Neural crest cell (in vitro differentiated cells): ENCODE data around the gene CDC42EP1. TPM values are rescaled to one million over a fixed set of nuclear protein-coding genes. Genes with fewer than 3 reads are reported as not detected.

ENCODE experiments used
- DNase-seq: peaks from one replicate; pipeline ENCODE4 v3.0.0; 2021; ENCODE audit warnings: low read depth, mixed read lengths, low spot score
- H3K27ac Mint-ChIP-seq: one replicate; pipeline ENCODE4 v1.8.0; 2021; ENCODE audit warnings: mild to moderate bottlenecking, mixed read lengths; ENCODE audit not compliant: unreplicated experiment
- H3K27me3 Mint-ChIP-seq: 2 replicates; pipeline ENCODE4 v1.8.0; 2021; ENCODE audit warnings: low read depth, mild to moderate bottlenecking, mixed read lengths
- H3K36me3 Mint-ChIP-seq: 2 replicates; pipeline ENCODE4 v1.8.0; 2021; ENCODE audit warnings: low read depth, mild to moderate bottlenecking, mixed read lengths
- H3K4me1 Mint-ChIP-seq: 2 replicates; pipeline ENCODE4 v1.8.0; 2021; ENCODE audit warnings: mixed read lengths
- H3K4me3 Mint-ChIP-seq: one replicate; pipeline ENCODE4 v1.8.0; 2021; ENCODE audit warnings: mild to moderate bottlenecking, mixed read lengths
- H3K9me3 Mint-ChIP-seq: 2 replicates; pipeline ENCODE4 v1.8.0; 2021; ENCODE audit warnings: mixed read lengths
- total RNA-seq: library from RNA; stranded (reverse); gene quantifications from 2 replicates; pipeline ENCODE4 v1.2.1, GENCODE V29; 2021
- TF ChIP-seq, protein P1 (sequence below): fragments of 200-600 bp; sonication (generic); conservative IDR thresholded peaks from 2 replicates; pipeline ENCODE4 v1.5.0; 2021; ENCODE audit warnings: antibody characterized with exemption, mild to moderate bottlenecking

The CDC42EP1 gene
- total RNA-seq, 1 donor from 2014 or later = 22.6 TPM

DNA sequence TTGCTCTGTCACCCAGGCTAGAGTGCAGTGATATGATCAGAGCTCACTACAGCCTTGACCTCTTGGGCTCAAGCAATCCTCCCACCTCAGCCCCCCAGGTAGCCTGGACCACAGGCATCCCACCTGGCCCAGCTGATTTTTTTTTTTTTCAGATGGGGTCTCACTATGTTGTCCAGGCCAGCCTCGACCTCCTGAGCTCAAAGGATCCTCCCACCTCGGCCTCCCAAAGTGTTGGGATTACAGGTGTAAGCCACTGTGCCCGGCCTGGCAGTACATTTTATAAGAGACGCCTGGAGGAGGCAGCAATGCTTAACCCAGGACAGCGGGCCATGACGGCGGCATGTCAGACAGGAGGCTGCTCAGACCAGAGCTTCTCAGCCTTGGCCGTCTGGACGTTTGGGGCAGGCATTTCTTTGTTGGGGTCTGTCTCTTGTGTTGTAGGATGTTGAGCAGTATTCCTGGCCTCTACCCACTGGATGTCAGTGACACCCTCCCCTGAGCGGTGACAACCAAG, 15.3 kb downstream of the CDC42EP1 start:
- peaks cover 4% of the 10 kb centered on the region for H3K27me3 Mint-ChIP-seq
- H3K4me1 Mint-ChIP-seq = no peaks in the 10 kb centered on the region

DNA sequence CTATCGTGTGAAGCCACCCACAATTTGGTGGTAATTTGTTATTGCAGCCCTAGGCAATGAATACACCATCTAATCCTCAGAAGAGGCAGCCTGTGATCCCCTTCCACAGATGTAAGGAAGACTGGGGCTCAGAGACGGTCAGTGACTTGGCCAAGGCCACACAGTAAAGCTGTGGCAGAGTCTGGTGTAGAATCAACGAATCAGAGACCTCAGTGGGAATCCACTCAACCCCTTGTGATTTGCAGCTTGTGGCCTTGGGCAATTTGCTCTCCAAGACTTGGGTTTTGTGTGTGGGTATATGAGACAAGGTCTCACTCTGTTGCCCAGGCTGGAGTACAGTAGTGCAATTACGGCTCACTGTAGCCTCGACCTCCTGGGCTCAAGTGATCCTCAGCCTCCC, 17.7 kb downstream of the CDC42EP1 start:
- H3K4me1 Mint-ChIP-seq = no peaks in the 10 kb centered on the region
- DNase-seq = no peak
- H3K4me3 Mint-ChIP-seq = no peak overlapping the region
- H3K27ac Mint-ChIP-seq = no peak overlapping the region
- TF ChIP-seq, protein P1, sequence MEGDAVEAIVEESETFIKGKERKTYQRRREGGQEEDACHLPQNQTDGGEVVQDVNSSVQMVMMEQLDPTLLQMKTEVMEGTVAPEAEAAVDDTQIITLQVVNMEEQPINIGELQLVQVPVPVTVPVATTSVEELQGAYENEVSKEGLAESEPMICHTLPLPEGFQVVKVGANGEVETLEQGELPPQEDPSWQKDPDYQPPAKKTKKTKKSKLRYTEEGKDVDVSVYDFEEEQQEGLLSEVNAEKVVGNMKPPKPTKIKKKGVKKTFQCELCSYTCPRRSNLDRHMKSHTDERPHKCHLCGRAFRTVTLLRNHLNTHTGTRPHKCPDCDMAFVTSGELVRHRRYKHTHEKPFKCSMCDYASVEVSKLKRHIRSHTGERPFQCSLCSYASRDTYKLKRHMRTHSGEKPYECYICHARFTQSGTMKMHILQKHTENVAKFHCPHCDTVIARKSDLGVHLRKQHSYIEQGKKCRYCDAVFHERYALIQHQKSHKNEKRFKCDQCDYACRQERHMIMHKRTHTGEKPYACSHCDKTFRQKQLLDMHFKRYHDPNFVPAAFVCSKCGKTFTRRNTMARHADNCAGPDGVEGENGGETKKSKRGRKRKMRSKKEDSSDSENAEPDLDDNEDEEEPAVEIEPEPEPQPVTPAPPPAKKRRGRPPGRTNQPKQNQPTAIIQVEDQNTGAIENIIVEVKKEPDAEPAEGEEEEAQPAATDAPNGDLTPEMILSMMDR = no peak
- H3K27me3 Mint-ChIP-seq = no peaks in the 10 kb centered on the region
- no peaks in the 10 kb centered on the region for H3K9me3 Mint-ChIP-seq
- H3K36me3 Mint-ChIP-seq = no peaks in the 10 kb centered on the region

More for the DNA sequence above, 15.3 kb downstream of the CDC42EP1 start:
- Mint-ChIP-seq H3K36me3 (no peaks in the 10 kb centered on the region), H3K4me3 (no peak overlapping the region), H3K27ac (no peak overlapping the region), H3K9me3 (no peaks in the 10 kb centered on the region)
- no peak for DNase-seq
- TF ChIP-seq, protein P1 = no peak

DNA sequence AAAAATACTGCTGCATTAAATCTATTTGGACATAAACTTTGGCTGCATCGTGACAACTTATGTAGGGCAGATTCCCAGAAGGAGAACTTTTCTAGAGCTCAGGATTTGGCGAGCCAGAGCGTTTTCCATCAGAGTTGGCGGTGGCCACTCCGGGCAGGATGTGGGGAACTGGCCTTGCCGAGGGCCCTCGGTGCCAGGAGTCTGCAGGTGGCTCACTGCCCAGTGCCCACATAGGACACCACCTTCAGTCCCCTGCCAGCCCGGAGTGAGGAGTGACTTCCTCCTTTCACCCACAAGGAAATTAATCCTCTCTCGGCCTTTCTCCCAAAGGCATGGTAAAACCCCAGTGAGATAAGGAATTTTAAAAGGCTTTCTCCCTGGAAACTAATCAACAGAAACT, 21.2 kb downstream of the CDC42EP1 start:
- no peaks in the 10 kb centered on the region for H3K36me3 Mint-ChIP-seq

DNA sequence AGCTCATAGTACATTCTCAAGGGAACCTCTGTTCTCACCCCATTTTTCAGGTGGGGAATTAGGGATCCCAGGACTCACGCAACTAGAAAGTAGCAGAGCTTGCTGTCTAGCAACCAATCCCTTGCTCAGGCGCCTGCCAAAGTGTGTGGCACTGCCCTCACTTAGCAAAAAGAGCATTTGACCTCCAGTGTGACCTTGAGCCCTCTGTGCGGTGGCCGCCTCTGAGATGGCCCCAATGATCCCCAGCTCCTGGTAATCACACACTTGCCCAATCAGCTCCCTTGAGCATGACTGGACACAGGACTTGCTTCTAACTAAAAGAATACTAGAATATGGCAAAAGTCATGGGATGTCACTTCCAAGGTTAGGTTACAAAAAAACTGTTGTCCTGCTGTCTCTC, 22.2 kb downstream of the CDC42EP1 start:
- Mint-ChIP-seq H3K27me3 (no peaks in the 10 kb centered on the region), H3K9me3 (no peaks in the 10 kb centered on the region), H3K4me3 (no peak overlapping the region), H3K36me3 (no peaks in the 10 kb centered on the region), H3K4me1 (no peaks in the 10 kb centered on the region), H3K27ac (no peak overlapping the region)
- no peak for DNase-seq
- TF ChIP-seq, protein P1 = no peak

More for the DNA sequence above, 21.2 kb downstream of the CDC42EP1 start:
- TF ChIP-seq, protein P1 = no peak
- H3K27me3 Mint-ChIP-seq = no peaks in the 10 kb centered on the region
- no peaks in the 10 kb centered on the region for H3K4me1 Mint-ChIP-seq
- H3K9me3 Mint-ChIP-seq = no peaks in the 10 kb centered on the region
- H3K27ac Mint-ChIP-seq = no peak overlapping the region
- H3K4me3 Mint-ChIP-seq = no peak overlapping the region
- DNase-seq = no peak

DNA sequence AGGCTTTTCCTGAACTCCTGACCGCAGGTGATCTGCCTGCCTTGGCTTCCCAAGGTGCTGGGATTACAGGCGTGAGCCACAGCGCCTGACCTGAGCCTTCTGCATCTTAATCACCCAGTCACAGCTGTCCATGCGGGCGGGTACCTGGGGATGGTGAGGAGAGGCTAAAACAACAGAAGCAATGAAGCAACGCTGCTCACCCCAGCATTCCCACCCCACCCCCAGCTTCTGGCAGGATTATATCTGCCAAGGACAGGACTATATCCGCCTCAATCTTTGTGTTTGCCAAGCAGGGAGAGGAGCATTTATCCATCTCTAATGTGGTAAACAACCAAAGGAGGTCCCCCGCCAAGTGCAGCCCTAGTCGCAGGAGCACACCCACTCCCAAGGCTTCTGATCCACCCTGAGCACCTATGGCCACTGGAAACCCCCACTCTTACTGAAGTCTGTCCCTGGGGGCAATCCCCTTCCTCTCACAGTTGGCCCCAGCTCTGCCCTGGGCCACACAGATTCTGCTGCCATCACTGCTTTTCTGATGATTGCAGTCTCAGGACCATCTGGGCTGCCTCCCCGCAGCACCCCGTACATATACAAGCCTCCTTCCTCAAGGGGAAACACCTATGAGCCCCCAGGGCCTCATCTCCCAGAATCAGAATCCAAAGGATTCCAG, 28.4 kb downstream of the CDC42EP1 start:
- peaks cover 12% of the 10 kb centered on the region for H3K4me1 Mint-ChIP-seq
- H3K27me3 Mint-ChIP-seq = no peaks in the 10 kb centered on the region
- H3K9me3 Mint-ChIP-seq = no peaks in the 10 kb centered on the region
- no peak for DNase-seq
- H3K36me3 Mint-ChIP-seq = no peaks in the 10 kb centered on the region
- no peak overlapping the region for H3K4me3 Mint-ChIP-seq
- TF ChIP-seq, protein P1 = no peak
- H3K27ac Mint-ChIP-seq = no peak overlapping the region
